ENCODE data around the gene FNDC1.

The FNDC1 gene

DNA sequence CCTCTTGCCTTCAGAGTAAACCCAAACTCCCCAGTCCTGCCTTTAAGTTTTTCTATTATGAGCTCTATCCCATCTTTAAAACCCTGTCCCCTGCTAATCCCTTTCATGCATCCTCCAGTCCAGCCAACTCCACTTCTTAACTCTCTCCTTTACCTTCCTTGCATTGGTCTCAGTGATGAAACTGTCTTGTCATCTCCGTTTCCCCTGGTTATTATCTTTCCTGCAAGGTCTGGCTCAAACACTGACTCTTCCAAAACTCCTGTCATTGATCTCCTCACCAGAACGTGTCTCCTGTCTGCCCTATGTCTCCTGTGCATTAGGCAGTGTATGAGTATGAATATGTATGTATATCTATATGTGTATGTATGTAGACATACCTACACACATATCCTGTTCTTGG is 11.8 kb upstream of the FNDC1 start:
- DNase-seq (ENCODE audit: low spot score): no peak
- no peak for FAIRE-seq

DNA sequence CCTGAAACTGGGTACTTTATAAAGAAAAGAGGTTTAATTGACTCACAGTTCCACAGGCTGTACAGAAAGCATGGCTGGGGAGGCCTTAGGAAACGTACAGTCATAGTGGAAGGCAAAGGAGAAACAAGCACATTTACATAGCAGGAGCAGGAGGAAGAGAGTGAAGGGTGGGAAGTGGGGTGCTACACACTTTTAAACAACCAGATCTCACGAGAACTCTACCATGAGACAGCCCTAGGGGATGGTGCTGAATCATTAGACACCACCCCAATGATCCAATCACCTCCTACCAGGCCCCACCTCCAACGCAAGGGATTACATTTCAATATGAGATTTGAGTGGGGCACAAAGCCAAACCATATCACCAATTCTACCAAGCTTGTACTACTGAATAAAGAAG is 7.4 kb upstream of the FNDC1 start:
- no peak for DNase-seq (ENCODE audit: low spot score)
- FAIRE-seq: no peak

DNA sequence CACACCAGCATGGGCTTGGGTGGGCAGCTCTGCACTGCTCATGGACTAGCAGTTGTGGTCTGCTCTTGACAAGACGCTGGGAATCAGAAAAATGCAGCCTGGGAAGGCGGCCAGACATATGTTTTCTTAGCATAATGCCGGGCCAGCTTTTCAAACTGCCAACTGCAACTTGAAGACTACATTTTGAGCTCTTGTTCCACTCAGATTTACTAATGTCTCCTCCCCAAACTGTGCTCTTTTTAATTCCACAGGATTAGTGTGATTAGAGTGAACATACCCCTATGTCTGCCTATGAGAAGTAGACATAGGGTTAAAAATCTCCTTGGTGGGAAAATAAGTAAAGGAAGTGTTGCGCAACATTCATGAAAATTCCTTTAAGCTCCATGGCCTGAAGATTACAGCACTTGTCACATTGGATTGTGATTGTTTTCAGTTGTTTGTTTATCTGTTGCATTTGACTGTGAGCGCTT is 5.3 kb upstream of the FNDC1 start:
- DNase-seq (ENCODE audit: low spot score) (no peak), FAIRE-seq (no peak)

DNA sequence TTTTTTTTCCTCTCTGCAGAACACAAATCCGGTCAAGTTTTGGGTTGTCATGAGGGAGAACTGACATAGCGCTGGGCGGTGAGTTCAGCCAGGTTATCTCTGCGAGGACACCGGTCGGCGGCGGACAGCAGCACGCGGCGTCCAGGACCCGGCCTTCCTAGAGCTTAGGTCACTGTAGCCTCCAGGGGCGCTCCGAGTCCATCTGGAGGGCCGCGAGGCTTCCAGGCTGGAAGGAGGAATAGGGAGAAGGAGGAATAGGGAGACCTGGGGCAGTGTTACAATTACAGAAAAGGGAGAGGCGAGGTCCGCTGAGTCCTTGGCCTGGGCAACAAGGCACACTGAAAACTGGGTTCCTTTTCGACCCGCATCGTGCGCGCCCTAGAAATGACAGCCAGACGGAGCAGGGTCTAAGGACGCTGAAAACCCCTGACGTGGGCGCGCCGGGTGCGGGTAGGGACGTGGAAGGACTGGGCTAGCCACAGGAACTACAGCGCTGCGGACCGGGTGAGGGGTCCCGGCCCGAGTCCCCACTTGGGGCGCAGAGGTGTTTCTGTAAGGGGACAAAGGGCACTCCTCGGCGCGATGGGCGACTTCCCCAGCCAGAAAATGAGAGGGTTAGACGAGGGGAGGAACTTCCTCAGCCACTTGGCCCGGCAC is 536 bp upstream of the FNDC1 start:
- DNase-seq (ENCODE audit: low spot score) (no peak), FAIRE-seq (no peak)

DNA sequence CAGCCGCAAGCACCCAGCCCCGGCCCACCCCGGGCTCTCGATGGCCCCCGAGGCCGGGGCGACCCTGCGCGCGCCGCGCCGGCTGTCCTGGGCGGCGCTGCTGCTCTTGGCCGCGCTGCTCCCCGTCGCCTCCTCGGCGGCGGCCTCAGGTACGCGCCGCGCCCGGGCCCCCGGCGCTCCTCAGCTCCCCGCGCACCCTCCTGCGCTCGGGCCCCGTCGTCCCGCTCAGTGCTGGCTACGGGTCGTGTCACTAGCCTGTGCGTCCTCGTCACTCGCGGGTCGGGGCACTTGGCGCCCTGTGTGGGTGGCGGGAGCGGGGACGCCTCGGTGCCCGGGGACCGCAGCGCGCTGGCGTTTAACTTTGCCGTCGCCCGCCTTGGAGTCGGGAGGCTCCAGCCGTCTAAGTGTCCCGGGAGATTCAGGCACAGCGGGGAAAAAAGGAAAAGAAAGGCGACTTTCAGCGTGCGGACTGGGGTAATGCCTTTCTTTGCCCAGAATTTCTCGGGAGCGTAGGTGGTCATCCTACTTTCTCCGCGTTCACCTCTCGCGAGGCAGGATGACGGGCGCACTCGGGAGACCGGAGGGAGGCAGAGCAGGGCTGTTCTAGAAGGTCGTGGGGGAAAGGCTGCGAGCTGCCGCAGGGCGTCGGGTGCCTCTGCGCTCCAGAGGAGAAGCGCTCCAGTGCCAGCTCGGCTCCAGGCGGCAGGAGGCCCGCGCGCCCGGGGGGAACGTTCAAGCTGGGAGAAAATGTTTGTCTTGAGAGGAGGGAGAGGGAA is 545 bp downstream of the FNDC1 start:
- FAIRE-seq (no peak), DNase-seq (ENCODE audit: low spot score) (no peak)

DNA sequence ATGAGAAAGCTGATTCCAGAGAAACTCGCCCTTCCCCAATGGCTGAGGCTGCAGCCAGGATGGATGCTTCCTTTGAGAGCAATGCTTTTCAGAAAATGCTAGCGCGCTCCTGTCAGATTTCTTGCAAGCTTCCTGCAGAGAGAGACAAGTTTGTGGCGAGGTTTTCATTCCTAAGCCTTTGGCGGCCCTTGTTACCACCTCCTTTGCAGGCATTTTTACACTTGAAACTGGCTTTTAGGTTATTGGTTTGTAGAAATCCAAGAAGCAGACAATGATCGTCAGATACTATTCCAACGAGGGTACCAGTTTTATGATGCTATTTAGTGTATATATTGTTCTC is 1.1 kb downstream of the FNDC1 start:
- DNase-seq (ENCODE audit: low spot score): no peak
- FAIRE-seq: no peak

DNA sequence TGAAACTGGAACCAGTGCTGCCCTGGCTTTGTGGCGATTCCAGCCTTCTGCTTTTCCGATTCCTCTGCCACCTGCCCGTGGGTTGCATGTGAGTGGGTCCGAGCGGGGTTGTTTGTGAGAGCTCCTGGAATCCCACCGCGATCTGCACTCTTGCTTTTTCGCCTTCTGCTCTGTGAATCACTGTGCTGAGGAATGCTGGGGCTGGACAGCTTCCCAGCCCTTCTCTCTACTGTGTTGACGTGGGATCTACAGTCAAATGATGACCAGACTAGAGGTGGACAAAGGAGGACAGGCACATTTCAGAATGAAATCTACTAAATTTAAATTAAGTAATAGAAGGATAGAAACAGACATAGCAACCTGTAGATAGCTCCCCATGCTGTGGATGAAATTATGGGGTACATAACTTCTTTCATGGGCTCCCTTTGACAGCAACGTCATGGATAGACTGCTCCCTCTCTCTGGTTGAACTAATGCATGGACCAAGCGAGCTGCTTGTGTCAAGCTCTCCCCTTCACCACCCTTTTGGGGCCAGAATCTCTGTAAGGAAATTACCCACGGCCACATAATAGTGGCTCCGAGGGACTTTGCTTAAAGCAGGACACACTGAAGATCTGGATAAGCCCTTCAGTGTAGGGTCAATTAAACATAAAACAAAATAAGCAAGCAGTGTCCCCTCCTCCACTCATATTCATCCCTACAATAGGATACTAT is 2.0 kb downstream of the FNDC1 start:
- DNase-seq (ENCODE audit: low spot score): no peak
- no peak for FAIRE-seq

DNA sequence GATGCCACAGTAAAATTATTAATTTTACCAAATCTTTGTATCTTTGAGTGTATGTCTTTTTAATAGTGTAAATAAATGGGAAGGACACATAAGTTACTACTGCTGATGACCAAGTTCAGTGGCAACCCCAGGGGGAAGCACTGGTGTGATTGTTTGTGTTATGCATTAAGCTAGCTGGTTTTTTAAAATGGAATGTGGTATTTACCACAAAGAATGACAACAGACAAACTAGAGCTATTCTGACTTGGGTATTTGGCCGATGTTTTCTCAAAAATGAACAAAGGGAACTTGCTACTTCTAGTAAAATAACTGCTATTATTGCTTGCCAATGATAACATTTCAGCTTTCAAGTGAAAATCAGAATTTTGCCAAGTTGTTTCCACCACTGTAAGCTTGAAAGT is 2.9 kb downstream of the FNDC1 start:
- no peak for FAIRE-seq

DNA sequence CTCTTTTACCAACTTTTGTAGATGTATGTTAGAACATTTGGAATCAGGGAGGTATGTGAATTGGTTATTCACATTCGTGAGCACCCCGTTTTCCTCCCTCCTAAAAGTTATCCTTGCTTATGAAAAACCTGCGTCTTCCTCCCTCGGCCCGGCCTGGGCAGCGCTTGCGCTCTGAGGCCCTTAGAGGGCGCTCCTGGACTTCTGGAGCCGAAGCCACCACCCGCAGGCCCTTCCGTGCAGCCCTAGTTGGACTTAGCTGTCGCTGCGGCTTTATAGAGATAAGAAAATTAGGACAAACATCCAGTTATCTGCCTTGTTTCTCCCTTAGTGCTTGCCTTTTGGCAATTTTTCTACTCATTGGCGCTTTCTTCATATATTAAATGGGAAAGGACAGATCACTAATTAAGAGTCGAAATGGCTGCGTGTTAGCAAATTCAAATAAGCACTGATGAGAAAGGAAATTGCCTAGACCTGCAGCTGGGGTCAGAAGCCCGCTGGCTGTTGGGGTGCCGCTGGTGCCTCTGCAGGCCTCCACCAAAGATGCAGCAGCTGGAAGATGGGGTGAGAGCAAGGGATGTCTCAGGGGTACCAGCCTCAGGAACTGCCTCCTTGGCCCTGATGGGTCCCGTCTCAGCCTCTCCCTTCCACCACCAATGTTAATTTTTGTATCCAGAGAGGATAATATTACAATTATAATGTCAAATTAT is 5.2 kb downstream of the FNDC1 start:
- peak; percentile 13 for DNase-seq (ENCODE audit: low spot score)
- FAIRE-seq: no peak

More for the DNA sequence above, 2.9 kb downstream of the FNDC1 start:
- no peak for DNase-seq (ENCODE audit: low spot score)

DNA sequence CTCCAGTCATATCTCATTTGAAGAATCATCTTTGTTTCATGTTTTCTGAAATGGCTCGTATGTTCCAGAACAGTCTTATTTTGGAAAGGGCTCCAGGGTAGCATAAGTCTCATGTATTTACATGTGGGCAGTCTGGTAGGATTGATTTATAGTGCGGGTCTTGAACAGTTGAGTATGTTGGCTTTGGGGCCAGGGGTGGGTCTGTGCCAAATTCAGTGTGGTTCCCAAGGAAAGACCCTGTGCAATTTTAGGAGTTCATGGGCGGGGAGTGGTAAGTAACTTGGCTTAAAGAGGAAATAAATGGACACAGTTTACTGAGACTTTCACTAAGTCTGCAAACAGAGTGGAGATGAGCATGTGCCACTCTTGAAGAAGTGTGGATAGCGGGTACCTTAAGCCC is 7.7 kb downstream of the FNDC1 start:
- FAIRE-seq: no peak
- DNase-seq (ENCODE audit: low spot score): no peak

DNA sequence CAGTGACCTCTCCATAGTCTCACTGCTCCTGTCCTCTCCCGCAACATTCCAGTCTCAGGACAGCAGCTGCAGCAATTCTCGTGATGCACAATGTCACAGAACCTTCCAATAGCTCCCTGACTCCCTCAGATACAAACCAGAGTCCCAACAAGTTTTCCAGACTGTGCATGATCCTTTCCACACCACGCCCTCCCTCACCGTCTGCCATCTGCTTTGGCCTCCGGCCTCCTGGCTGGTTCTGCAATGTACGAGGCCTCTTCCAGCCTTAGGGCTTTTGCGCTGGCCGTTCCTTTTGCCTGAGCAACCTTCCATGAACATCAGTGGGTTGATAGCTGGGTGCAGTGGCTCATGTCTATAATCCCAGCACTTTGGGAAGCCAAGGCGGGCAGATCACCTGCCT is 9.6 kb downstream of the FNDC1 start:
- DNase-seq (ENCODE audit: low spot score) (no peak), FAIRE-seq (no peak)

DNA sequence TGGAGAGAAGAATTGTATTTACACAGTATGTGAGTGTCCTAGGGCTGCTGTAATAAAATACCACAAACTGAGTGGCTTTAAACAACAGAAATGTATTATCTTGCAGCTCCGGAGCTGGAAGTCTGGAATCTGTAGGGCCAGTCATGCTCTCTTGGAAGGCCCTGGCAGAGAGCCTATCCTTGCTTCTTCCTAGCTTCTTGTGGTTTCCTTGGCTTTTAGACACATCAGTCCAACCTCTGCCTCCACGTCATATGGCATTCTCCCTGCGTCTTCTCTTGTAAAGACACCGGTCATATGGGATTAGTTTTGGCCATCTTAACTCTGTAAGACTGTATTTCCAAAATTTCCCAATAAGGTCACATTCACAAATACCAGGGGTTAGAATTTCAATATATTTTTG is 10.8 kb downstream of the FNDC1 start:
- DNase-seq (ENCODE audit: low spot score) (no peak), FAIRE-seq (no peak)

DNA sequence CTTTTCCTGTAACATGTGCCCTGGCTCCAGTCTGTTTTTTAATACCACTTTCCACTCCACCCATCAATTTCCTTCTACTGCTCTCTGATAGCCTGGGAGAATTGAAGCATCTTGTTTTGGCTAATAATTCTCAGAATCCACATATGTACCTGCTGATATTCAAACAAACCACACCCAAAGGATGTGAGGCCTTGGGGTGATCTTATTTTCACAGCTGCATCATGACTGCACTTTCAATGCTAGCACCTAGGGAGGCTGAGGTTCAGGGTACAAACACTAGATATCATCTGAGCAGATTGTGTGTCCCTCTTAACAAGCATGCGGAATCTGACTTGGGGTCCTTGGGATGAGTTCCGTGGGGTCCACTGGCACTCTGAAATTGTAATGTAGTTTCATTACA is 12.7 kb downstream of the FNDC1 start:
- no peak for FAIRE-seq
- no peak for DNase-seq (ENCODE audit: low spot score)

DNA sequence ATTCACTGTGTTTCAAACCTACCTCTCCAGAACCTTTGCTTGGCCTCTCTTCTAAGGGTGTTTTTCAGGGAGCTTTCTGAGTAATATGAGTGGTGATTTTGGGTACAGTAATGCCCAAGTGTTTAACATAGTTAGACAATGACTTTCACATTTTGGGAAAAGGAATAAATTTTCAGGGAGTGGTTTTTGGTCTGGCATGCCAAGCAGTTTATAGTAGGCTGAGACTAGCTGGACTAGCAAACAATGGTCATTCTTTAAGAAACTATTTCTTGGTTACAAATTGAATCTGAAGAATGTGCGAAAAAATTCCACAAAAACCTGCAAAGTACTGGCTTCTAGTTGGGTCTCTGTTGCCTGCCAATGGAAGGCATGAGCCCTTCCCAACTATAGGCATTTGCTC is 15.4 kb downstream of the FNDC1 start:
- no peak for FAIRE-seq

DNA sequence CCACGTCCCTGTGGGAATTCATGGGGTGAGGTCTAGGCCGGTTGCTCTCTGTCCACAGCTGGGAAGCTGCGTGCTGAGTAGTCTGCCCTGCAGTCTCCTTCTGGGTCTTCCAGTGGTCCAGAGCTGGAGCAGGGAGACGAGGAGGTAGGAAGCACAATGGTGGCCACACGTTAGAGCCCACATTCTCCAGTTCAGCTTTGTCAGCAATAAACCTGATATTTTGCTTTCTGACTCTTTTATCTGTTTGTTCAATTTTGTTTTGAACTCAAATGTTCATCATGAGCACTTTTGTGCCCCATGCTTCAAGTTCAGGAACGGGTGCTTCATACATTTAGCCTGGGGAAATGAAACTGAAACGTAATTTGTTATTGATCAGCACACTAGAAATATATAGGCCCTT is 21.3 kb downstream of the FNDC1 start:
- DNase-seq (ENCODE audit: low spot score) (no peak), FAIRE-seq (no peak)

More for the DNA sequence above, 15.4 kb downstream of the FNDC1 start:
- DNase-seq (ENCODE audit: low spot score): no peak

DNA sequence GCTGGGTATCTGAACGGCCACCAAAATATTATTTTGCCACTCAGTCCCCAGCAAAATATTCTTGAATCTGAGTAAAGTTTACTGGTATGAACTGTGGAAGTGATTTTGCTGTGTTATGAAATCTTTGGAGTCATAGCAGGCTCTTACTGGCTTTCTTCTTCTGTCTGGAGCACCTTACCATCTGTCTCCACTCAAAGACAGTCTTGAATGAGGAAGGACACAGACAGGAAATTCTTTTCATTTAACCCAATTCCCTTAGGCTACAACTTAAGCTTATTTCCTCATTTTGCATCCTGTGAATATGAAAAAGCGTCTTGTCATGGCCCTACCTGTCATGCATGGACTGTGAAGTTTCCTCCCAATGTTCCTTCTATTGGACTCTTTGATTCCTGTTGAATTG is 24.7 kb downstream of the FNDC1 start:
- DNase-seq (ENCODE audit: low spot score) (no peak), FAIRE-seq (no peak)

DNA sequence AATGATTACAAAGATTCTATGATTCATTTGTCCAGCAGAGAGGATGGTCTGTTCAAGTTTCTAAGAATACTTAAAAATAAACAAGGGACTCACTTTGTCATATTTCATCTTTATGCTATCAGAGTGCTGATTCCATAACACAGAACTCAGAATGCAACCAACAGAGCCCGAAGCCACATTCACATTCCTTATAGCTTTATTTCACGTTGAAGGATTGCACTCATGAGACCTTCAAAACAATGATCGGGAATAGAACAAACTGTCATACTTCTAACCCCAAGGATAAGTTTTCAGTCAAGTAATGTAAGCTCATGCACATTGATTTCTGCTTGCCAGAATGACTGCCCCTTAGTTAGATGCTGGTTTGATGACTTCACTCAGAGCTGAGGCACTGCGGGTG is 25.2 kb downstream of the FNDC1 start:
- no peak for FAIRE-seq
- no peak for DNase-seq (ENCODE audit: low spot score)

DNA sequence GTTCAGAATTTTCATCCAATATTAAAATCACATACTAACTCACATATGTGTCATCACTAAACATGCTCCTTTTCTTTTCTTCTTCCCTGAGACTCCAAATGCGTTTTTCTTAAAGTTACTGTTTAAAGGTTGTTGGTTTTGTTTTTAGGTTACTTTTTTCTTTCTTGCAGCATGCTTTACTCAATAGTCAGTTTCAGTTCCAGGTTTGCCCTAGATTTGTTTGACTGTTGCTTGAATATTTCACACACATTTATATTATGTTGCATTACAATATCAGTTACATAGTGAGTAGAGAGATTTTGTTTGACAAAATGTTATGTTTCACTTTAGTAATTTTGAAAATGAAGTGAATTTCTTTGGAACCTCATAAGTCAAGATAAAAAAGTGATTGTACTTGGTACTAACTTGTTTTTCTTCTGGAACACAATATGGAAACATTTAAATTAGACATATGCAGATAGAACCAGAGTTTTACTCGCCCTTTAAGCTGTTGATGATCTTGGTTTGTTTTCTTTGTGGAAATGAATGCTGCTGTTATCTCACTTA is 27.3 kb downstream of the FNDC1 start:
- no peak for FAIRE-seq

DNA sequence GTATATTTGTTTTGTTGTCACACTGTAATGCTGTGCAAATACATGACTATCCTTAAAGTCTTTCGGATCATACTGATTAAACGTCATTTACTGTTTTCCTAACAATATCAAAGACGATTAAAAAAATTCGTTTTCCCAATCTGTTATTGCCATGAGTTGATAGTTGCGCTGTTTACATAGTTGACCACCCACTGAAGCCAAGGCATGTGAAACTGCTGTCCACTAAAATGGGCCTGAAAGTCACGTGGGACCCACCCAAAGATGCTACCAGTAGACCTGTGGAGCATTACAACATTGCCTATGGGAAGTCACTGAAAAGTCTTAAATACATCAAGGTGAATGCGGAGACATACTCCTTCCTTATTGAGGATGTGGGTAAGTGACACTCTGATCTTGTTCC is 28.1 kb downstream of the FNDC1 start:
- FAIRE-seq (no peak), DNase-seq (ENCODE audit: low spot score) (no peak)

More for the DNA sequence above, 27.3 kb downstream of the FNDC1 start:
- DNase-seq (ENCODE audit: low spot score): no peak

DNA sequence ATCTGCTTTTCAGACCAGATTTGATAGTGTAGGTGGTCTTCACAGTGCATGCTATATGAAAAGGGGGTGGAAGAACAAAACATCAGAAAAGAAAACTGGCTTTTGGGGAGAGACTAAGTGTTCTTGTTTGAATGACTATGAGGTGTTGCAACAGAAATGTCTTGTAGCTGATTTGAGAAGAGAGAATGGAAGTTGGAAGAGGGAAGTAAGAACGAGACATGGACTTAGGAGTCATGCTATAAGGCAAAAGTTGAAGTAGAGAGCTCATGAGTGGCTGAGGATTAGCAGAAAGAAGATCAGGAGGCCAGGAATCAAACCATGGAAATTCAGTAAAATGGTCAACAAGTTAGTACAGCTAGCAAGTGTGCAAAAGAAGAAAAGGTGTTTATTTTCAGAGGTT is 32.1 kb downstream of the FNDC1 start:
- no peak for FAIRE-seq
- no peak for DNase-seq (ENCODE audit: low spot score)

DNA sequence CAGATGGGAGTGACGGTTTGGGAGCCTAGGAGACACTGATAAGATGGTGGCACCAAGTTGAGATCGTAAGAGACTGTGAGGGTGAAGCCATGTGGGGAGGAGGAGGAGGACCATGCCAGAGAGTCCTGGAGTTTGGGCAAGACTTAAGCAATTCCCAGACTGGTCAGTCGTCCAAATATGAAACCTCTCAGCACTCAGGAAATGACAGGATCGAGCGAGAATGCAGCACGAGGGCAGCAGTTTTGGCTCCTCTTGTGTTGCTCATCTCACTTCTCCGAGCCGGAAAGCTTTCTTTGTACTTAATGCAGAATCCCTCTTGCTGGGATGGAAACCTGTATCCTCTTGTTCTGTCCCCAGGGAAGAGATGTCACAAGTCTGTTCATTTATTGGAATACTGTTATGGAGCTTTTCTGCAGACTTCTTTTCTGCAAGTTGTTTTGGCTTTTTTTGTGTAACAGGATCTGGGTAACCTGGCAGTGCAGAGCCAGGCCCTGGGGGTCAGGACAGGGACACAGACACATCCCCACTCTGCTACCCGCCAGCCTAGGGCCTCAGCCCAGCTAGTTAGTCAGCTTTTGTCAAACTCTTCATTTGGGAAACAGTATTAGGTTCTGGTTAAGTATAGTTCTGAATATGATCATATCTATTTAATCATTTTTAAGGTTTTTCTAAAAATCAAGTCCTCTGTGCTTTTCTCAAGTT is 34.3 kb downstream of the FNDC1 start:
- no peak for DNase-seq (ENCODE audit: low spot score)
- no peak for FAIRE-seq
